BJ (cell line): ENCODE data around the gene PRMT1. TPM values are rescaled to one million over a fixed set of nuclear protein-coding genes. Genes with fewer than 3 reads are reported as not detected.
A peak's percentile ranks its signal among the peaks of the same experiment; 100 is the strongest.

Source experiments
- CTCF ChIA-PET: fragments of 350-600 bp; formaldehyde crosslinking; extraction: SDS; loops from one replicate; lab custom pipeline; 2021; ENCODE audit warnings: antibody characterized with exemption, inconsistent platforms; lab: Yijun Ruan, JAX
- POLR2A ChIA-PET: fragments of 300-600 bp; sonication (Branson Sonifier 250); formaldehyde crosslinking; extraction: SDS; loops from one replicate; lab custom pipeline; 2021; ENCODE audit warnings: antibody characterized with exemption; lab: Charles Lee
- DNase-seq: peaks from one replicate; pipeline ENCODE4 v3.0.0-alpha.2; 2011; ENCODE audit warnings: low read depth
- H3K27me3 ChIP-seq: 2 replicates; pipeline ENCODE4 v1.6.0; 2011; ENCODE audit warnings: low read length; ENCODE audit not compliant: control insufficient read depth, insufficient read depth
- H3K36me3 ChIP-seq: 2 replicates; pipeline ENCODE4 v1.5.1; 2011; ENCODE audit warnings: low read length; ENCODE audit not compliant: control insufficient read depth, insufficient read depth
- H3K4me3 ChIP-seq: 2 replicates; pipeline ENCODE4 v1.5.1; 2011; ENCODE audit warnings: low read depth, mild to moderate bottlenecking, control low read depth, low read length
- polyA plus RNA-seq: library from polyadenylated mRNA; depleted of rRNA; stranded (reverse); fragments of >200 nt; gene quantifications from 2 replicates; pipeline ENCODE4 v1.2.3, GENCODE V29; 2011
- TF ChIP-seq, protein P1 (sequence below): IDR thresholded peaks from 2 replicates; pipeline ENCODE4 v1.5.1; 2011; ENCODE audit warnings: low read depth, mild to moderate bottlenecking, control low read depth, inconsistent platforms, low read length, moderate library complexity; ENCODE audit not compliant: insufficient read depth

The PRMT1 gene
- polyA plus RNA-seq, 1 experiment = 372 TPM

DNA sequence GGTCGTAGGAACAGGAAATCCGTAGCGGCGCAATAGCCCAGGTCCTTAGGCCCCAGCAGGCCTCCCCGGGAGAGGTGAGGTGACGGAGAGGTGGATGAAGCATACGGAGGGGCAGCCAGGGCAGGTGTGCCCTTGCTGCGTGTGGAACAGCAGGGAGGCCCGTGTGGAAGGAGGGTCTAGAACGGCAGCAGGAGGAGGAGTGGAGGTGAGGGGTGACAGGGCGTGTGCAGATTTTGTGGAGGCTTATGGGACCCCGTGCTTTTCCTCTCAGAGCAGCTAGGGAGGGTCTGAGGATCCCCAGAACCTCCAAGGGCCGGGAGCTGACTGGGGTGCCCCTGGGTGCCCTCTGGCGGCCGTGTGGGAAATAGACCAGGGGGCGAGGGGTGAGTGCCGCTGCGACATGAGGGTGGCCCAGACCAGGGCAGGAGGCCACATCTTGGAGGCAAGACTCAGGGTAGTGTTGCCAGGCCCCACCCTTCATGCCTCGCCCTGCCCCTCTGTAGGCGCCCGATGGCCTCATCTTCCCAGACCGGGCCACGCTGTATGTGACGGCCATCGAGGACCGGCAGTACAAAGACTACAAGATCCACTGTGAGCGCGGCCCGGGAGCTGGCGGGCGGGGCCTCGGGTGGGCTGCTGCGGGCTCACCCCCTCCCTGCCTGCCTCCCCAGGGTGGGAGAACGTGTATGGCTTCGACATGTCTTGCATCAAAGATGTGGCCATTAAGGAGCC lies 7.3 kb downstream of the PRMT1 start:
- TF ChIP-seq, protein P1, sequence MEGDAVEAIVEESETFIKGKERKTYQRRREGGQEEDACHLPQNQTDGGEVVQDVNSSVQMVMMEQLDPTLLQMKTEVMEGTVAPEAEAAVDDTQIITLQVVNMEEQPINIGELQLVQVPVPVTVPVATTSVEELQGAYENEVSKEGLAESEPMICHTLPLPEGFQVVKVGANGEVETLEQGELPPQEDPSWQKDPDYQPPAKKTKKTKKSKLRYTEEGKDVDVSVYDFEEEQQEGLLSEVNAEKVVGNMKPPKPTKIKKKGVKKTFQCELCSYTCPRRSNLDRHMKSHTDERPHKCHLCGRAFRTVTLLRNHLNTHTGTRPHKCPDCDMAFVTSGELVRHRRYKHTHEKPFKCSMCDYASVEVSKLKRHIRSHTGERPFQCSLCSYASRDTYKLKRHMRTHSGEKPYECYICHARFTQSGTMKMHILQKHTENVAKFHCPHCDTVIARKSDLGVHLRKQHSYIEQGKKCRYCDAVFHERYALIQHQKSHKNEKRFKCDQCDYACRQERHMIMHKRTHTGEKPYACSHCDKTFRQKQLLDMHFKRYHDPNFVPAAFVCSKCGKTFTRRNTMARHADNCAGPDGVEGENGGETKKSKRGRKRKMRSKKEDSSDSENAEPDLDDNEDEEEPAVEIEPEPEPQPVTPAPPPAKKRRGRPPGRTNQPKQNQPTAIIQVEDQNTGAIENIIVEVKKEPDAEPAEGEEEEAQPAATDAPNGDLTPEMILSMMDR = peak; percentile 64
- ChIA-PET CTCF (interaction anchor here (0.6 to 1.4 kb wide), 5 partner anchors 11 to 324 kb away, joined by 3 read pairs; no protein-coding TSS in a partner anchor), POLR2A (no interaction called here)
- H3K27me3 ChIP-seq = no peaks in the 10 kb centered on the region
- no peak for DNase-seq
- H3K4me3 ChIP-seq = no peak overlapping the region
- peaks cover 34% of the 10 kb centered on the region for H3K36me3 ChIP-seq

DNA sequence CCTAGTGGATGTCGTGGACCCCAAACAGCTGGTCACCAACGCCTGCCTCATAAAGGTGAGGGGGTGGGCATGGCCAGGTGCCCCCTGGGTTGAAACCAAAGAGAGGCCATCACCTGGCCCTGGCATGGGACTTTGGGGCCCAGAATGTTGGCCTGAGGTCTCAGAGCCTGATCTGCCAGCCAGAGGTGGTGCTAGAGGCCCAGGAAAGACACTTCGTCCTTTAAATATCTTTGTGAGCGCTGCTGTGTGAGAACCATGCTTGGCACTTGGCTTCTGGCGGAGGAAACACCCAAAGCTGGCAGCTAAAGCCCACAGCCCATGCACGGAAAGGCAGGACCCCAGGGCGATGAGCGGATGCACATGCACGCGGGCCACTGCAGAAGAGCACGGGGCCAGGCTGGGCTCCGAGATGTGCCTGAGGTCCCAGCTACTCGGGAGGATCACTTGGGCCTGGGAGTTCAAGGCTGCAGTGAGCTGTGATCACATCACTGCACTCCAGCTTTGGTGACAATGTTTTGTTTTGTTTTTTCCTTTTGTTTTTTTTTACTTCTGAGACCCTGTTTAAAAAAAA lies 8.0 kb downstream of the PRMT1 start:
- POLR2A ChIA-PET = interaction anchor here (0.6 kb wide), 1 partner anchor 139 kb away, joined by 13 read pairs; no protein-coding TSS in a partner anchor
- H3K36me3 ChIP-seq = peaks cover 34% of the 10 kb centered on the region
- no peak overlapping the region for H3K4me3 ChIP-seq
- CTCF ChIA-PET = interaction anchor here (0.6 to 1.4 kb wide), 3 partner anchors 13 to 138 kb away, joined by 3 to 4 read pairs (median 3); no protein-coding TSS in a partner anchor
- no peak for DNase-seq
- no peaks in the 10 kb centered on the region for H3K27me3 ChIP-seq
- TF ChIP-seq, protein P1 = no peak

DNA sequence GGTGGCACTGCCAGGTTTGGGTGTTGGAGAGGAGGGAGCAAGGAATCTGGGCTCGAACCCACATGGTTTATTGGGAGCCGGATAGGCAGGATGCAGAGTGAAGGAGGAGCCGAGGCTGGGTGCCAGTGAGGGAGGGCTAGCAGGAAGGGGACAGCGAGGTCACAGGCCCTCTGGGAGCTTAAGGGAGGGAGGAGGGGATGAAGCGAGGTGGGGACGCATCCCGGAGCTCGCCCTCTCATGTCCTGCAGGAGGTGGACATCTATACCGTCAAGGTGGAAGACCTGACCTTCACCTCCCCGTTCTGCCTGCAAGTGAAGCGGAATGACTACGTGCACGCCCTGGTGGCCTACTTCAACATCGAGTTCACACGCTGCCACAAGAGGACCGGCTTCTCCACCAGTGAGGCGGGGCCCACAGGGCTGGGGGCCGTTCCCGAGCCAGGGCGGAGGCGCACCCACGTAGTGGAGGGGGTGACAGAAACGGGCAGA lies 8.8 kb downstream of the PRMT1 start:
- Histone ChIP-seq H3K36me3 (peaks cover 34% of the 10 kb centered on the region), H3K27me3 (no peaks in the 10 kb centered on the region), H3K4me3 (no peak overlapping the region)
- no peak for DNase-seq
- POLR2A ChIA-PET = interaction anchor here (0.6 kb wide), 1 partner anchor 140 kb away, joined by 13 read pairs; no protein-coding TSS in a partner anchor
- TF ChIP-seq, protein P1 = no peak
- CTCF ChIA-PET = interaction anchor here (1.0 to 1.1 kb wide), 2 partner anchors 9 to 14 kb away, joined by 3 to 4 read pairs; partner anchors contain the start of gene PRMT1

DNA sequence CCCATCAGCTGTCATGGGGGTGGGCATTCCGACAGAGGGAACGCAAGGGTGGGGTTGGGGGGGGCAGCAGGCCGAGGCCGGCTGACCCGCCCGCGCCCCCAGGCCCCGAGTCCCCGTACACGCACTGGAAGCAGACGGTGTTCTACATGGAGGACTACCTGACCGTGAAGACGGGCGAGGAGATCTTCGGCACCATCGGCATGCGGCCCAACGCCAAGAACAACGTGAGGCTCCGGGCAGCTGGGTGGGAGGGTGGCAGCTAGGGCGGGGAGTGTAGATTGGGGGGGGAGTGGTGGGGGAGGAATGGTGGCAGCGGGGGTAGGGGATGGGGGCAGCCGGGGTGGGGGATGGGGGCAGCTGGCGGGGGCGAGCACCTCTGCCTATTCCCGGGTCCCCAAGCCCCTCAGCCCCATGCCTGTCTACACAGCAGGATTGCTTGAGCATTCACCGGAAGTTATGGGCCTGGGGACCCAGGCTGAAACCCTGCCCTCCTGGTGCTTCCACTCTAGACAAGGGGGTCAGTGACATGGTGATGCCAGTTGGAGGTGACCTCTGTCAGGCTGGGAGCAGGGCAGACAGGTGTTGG lies 9.5 kb downstream of the PRMT1 start:
- ChIA-PET POLR2A (no interaction called here), CTCF (interaction anchor here (0.7 to 1.4 kb wide), 3 partner anchors 9 to 1112 kb away, joined by 3 to 6 read pairs (median 3); partner anchors contain the start of gene PRMT1)
- no peak overlapping the region for H3K4me3 ChIP-seq
- DNase-seq = no peak
- TF ChIP-seq, protein P1 = no peak
- H3K27me3 ChIP-seq = no peaks in the 10 kb centered on the region
- peaks cover 34% of the 10 kb centered on the region for H3K36me3 ChIP-seq

DNA sequence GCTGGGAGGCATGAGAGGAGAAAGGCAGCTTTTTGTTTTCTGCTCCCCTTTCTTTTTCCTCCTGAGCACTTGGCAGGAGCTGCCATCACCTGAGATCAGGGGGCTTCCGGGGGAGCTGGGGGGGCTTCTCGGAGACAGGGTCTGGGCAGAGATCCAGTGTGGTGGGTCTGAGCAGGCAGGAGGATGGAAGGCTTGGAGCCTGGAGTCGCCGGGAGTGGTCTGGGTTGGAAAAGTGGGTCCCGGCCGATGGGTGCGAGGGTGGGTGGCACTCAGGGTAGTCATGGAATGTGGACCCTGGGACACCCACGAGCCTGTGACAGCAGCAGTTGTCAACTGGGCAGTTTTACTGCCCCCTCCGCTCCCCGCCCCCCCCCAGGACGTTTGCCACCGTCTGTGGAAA lies 10.1 kb downstream of the PRMT1 start:
- no peak overlapping the region for H3K4me3 ChIP-seq
- TF ChIP-seq, protein P1 = no peak
- no peaks in the 10 kb centered on the region for H3K27me3 ChIP-seq
- DNase-seq = no peak
- peaks cover 29% of the 10 kb centered on the region for H3K36me3 ChIP-seq
- ChIA-PET CTCF (interaction anchor here (0.7 to 1.4 kb wide), 2 partner anchors 117 to 1111 kb away, joined by 3 to 6 read pairs; no protein-coding TSS in a partner anchor), POLR2A (no interaction called here)
